HepG2 (cell line): Measurements from ENCODE around the gene CTSA. TPM values are rescaled to one million over a fixed set of nuclear protein-coding genes. Genes with fewer than 3 reads are reported as not detected.

Source experiments
- DR1 ChIP-seq: sonication (generic); formaldehyde crosslinking; IDR thresholded peaks from 2 replicates; pipeline ENCODE4 v1.8.0; 2021; ENCODE audit warnings: mild to moderate bottlenecking, missing genetic modification reagents, inconsistent platforms
- FOSL2 ChIP-seq: sonication (generic); formaldehyde crosslinking; IDR thresholded peaks from 2 replicates; pipeline ENCODE4 v1.4.0; 2020; ENCODE audit warnings: missing genetic modification reagents
- GTF2F1 ChIP-seq: fragments of 150-350 bp; IDR thresholded peaks from 2 replicates; pipeline ENCODE4 v1.6.1; 2014; ENCODE audit warnings: low read length
- KLF6 ChIP-seq: IDR thresholded peaks from 2 replicates; pipeline ENCODE4 v1.8.0; 2016; ENCODE audit warnings: missing biosample characterization, missing genetic modification reagents
- MXI1 ChIP-seq: IDR thresholded peaks from 3 replicates; pipeline ENCODE4 v1.6.1; 2012; ENCODE audit warnings: low read depth, low read length, inconsistent platforms, borderline replicate concordance
- NFKBIZ ChIP-seq: IDR thresholded peaks from 2 replicates; pipeline ENCODE4 v1.6.1; 2018; ENCODE audit warnings: missing genetic modification reagents, missing compliant biosample characterization
- NR2F6 ChIP-seq, 2 experiments: IDR thresholded peaks; 2 replicates each; pipeline ENCODE4 v1.6.1; 2016; ENCODE audit warnings: antibody characterized with exemption in 1 of 2, mild to moderate bottlenecking in 1 of 2
- SALL1 ChIP-seq: sonication (generic); formaldehyde crosslinking; IDR thresholded peaks from 2 replicates; pipeline ENCODE4 v1.8.0; 2022; ENCODE audit warnings: mild to moderate bottlenecking, missing genetic modification reagents
- SMAD3 ChIP-seq: sonication (generic); formaldehyde crosslinking; IDR thresholded peaks from 2 replicates; pipeline ENCODE4 v1.4.0; 2020; ENCODE audit warnings: missing genetic modification reagents
- SMC3 ChIP-seq: IDR thresholded peaks from 2 replicates; pipeline ENCODE4 v1.6.1; 2011; ENCODE audit warnings: low read length, improper control_type of control experiment
- SRSF9 ChIP-seq: fragments of 200-400 bp; formaldehyde crosslinking; IDR thresholded peaks from 2 replicates; pipeline ENCODE4 v1.6.1; 2018; ENCODE audit warnings: borderline replicate concordance, mild to moderate bottlenecking, low read depth, low read length; ENCODE audit not compliant: insufficient read depth, poor library complexity, severe bottlenecking
- ZBTB3 ChIP-seq: sonication (generic); formaldehyde crosslinking; IDR thresholded peaks from 2 replicates; pipeline ENCODE4 v1.4.0; 2020; ENCODE audit warnings: low read depth, mild to moderate bottlenecking, moderate library complexity, missing genetic modification reagents, borderline replicate concordance
- ZFP37 ChIP-seq: sonication (generic); formaldehyde crosslinking; IDR thresholded peaks from 2 replicates; pipeline ENCODE4 v1.4.0; 2020; ENCODE audit warnings: missing genetic modification reagents, borderline replicate concordance
- ZNF121 ChIP-seq: sonication (generic); formaldehyde crosslinking; IDR thresholded peaks from 2 replicates; pipeline ENCODE4 v1.5.0; 2020; ENCODE audit warnings: mild to moderate bottlenecking, missing genetic modification reagents
- ZNF143 ChIP-seq: sonication (generic); formaldehyde crosslinking; IDR thresholded peaks from 2 replicates; pipeline ENCODE4 v1.4.0; 2020; ENCODE audit warnings: missing genetic modification reagents
- ZNF530 ChIP-seq: sonication (generic); formaldehyde crosslinking; IDR thresholded peaks from 2 replicates; pipeline ENCODE4 v1.5.0; 2020; ENCODE audit warnings: low read depth, mild to moderate bottlenecking, missing genetic modification reagents
- polyA plus RNA-seq, 8 experiments: library from polyadenylated mRNA; depleted of rRNA in 3 of 8; stranded (reverse) in 7 of 8; unstranded in 1 of 8; fragments of >200 nt; fragmentation: Illumina TruSeq in 4 of 8; extraction: Trizol in 4 of 8; gene quantifications; 2 replicates each; pipeline versions ENCODE4 v1.2.1 to v1.2.3, GENCODE V29; 2011 to 2016; ENCODE audit warnings: low read depth in 4 of 8, missing spikeins in 1 of 8, mixed read lengths in 1 of 8; ENCODE audit not compliant: insufficient read depth in 1 of 8
- total RNA-seq, 5 experiments: library from RNA; depleted of rRNA; stranded (reverse); fragments of >200 nt; fragmentation: Illumina TruSeq; extraction: Trizol; gene quantifications; 2 replicates each; pipeline ENCODE4 v1.2.3, GENCODE V29; 2016; ENCODE audit warnings: low read depth in 1 of 5
- TF ChIP-seq, protein P1 (sequence below): sonication (generic); formaldehyde crosslinking; IDR thresholded peaks from 2 replicates; pipeline ENCODE4 v1.8.1; 2023; ENCODE audit warnings: mild to moderate bottlenecking, missing genetic modification reagents
- TF ChIP-seq, protein P2 (sequence below): sonication (generic); formaldehyde crosslinking; IDR thresholded peaks from 2 replicates; pipeline ENCODE4 v1.4.0; 2020; ENCODE audit warnings: missing genetic modification reagents
- TF ChIP-seq, protein P3 (sequence below): sonication (generic); formaldehyde crosslinking; IDR thresholded peaks from 2 replicates; pipeline ENCODE4 v1.4.0; 2020; ENCODE audit warnings: mild to moderate bottlenecking, low read depth, missing genetic modification reagents

The CTSA gene
- total and polyA plus RNA-seq, 2 of the 13 experiments (the other 11 are each of a cell fraction or from before 2014, with no cell fraction given): 202 to 231 TPM

DNA sequence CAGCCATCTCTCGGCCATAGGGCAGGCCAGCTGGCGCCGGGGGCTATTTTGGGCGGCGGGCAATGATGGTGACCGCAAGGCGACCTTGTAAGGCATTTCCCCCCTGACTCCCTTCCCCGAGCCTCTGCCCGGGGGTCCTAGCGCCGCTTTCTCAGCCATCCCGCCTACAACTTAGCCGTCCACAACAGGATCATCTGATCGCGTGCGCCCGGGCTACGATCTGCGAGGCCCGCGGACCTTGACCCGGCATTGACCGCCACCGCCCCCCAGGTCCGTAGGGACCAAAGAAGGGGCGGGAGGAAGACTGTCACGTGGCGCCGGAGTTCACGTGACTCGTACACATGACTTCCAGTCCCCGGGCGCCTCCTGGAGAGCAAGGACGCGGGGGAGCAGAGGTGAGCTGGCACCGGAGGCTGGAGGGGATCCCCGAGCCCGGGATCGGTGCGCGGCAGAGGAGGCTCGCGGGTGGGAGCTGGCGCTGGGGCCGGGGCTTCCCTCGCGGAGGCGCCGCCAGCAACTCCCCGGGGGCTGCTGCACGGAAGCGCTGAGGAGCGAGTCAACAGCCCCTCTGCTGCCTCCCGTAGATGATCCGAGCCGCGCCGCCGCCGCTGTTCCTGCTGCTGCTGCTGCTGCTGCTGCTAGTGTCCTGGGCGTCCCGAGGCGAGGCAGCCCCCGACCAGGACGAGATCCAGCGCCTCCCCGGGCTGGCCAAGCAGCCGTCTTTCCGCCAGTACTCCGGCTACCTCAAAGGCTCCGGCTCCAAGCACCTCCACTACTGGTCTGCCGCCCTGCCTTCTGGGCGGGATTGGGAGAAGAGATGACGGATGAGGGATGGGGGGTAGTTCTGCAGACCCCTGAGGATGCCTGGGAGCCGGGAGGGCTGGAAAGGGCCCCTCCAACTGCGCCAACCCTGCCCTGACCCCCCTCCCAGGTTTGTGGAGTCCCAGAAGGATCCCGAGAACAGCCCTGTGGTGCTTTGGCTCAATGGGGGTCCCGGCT lies at the start of gene CTSA, which contains the start of gene NEURL2 (continued):
- TF ChIP-seq ZNF121 (CRISPR knock-in tag) (peak; percentile 90), SRSF9 (no peak), SMAD3 (CRISPR knock-in tag) (peak; percentile 100), SMC3 (no peak), DR1 (CRISPR knock-in tag) (peak; percentile 98), ZNF530 (CRISPR knock-in tag) (peak; percentile 93; the same call in 1 of the 2 replicates), ZNF143 (CRISPR knock-in tag) (peak; percentile 56; the same call in 1 of the 2 replicates), ZFP37 (CRISPR knock-in tag) (peak; percentile 94), SALL1 (peak; percentile 100), ZBTB3 (CRISPR knock-in tag) (peak; percentile 93; the same call in 1 of the 2 replicates), NR2F6 (IDR thresholded peaks at IDR 0.05) (peak; percentile 94), NR2F6 (CRISPR knock-in tag; IDR thresholded peaks at IDR 0.05) (peak; percentile 99), GTF2F1 (peak; percentile 87), NFKBIZ (CRISPR knock-in tag) (peak; percentile 99), MXI1 (peak; percentile 98), KLF6 (CRISPR knock-in tag) (peak; percentile 100), FOSL2 (CRISPR knock-in tag) (peak; percentile 85)
- TF ChIP-seq, protein P1, sequence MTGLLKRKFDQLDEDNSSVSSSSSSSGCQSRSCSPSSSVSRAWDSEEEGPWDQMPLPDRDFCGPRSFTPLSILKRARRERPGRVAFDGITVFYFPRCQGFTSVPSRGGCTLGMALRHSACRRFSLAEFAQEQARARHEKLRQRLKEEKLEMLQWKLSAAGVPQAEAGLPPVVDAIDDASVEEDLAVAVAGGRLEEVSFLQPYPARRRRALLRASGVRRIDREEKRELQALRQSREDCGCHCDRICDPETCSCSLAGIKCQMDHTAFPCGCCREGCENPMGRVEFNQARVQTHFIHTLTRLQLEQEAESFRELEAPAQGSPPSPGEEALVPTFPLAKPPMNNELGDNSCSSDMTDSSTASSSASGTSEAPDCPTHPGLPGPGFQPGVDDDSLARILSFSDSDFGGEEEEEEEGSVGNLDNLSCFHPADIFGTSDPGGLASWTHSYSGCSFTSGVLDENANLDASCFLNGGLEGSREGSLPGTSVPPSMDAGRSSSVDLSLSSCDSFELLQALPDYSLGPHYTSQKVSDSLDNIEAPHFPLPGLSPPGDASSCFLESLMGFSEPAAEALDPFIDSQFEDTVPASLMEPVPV (CRISPR knock-in tag): peak; percentile 99
- TF ChIP-seq, protein P2, sequence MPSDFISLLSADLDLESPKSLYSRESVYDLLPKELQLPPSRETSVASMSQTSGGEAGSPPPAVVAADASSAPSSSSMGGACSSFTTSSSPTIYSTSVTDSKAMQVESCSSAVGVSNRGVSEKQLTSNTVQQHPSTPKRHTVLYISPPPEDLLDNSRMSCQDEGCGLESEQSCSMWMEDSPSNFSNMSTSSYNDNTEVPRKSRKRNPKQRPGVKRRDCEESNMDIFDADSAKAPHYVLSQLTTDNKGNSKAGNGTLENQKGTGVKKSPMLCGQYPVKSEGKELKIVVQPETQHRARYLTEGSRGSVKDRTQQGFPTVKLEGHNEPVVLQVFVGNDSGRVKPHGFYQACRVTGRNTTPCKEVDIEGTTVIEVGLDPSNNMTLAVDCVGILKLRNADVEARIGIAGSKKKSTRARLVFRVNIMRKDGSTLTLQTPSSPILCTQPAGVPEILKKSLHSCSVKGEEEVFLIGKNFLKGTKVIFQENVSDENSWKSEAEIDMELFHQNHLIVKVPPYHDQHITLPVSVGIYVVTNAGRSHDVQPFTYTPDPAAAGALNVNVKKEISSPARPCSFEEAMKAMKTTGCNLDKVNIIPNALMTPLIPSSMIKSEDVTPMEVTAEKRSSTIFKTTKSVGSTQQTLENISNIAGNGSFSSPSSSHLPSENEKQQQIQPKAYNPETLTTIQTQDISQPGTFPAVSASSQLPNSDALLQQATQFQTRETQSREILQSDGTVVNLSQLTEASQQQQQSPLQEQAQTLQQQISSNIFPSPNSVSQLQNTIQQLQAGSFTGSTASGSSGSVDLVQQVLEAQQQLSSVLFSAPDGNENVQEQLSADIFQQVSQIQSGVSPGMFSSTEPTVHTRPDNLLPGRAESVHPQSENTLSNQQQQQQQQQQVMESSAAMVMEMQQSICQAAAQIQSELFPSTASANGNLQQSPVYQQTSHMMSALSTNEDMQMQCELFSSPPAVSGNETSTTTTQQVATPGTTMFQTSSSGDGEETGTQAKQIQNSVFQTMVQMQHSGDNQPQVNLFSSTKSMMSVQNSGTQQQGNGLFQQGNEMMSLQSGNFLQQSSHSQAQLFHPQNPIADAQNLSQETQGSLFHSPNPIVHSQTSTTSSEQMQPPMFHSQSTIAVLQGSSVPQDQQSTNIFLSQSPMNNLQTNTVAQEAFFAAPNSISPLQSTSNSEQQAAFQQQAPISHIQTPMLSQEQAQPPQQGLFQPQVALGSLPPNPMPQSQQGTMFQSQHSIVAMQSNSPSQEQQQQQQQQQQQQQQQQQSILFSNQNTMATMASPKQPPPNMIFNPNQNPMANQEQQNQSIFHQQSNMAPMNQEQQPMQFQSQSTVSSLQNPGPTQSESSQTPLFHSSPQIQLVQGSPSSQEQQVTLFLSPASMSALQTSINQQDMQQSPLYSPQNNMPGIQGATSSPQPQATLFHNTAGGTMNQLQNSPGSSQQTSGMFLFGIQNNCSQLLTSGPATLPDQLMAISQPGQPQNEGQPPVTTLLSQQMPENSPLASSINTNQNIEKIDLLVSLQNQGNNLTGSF: peak; percentile 98
- TF ChIP-seq, protein P3, sequence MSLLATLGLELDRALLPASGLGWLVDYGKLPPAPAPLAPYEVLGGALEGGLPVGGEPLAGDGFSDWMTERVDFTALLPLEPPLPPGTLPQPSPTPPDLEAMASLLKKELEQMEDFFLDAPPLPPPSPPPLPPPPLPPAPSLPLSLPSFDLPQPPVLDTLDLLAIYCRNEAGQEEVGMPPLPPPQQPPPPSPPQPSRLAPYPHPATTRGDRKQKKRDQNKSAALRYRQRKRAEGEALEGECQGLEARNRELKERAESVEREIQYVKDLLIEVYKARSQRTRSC (CRISPR knock-in tag): peak; percentile 90
